HepG2 (cell line): ENCODE data around the gene RCHY1. TPM values are rescaled to one million over a fixed set of nuclear protein-coding genes. Genes with fewer than 3 reads are reported as not detected.

ENCODE experiments used
- ATAC-seq: fragments of 200-7000 bp; cut with Tn5 transposase; 3 replicates; pipeline ENCODE4 v1.9.1; 2020; ENCODE audit warnings: mild to moderate bottlenecking, moderate library complexity
- BruUV-seq: library from RNA; stranded (reverse); fragments of 400-500 nt; replicated peaks from 2 replicates; lab custom pipeline; 2021; lab: Mats Ljungman, UMichigan
- CTCF ChIA-PET: fragments of 300-600 bp; formaldehyde crosslinking; extraction: SDS; loops from one replicate; lab custom pipeline; 2021; ENCODE audit warnings: low total read pairs, inconsistent platforms, low intra/inter-chr PET ratio; lab: Yijun Ruan, JAX
- POLR2A ChIA-PET: fragments of 350-600 bp; sonication (Branson Sonifier 250); formaldehyde crosslinking; loops from one replicate; lab custom pipeline; 2020; ENCODE audit warnings: antibody characterized with exemption, inconsistent platforms; lab: Yijun Ruan, JAX
- DNase-seq: peaks from one replicate; pipeline ENCODE4 v3.0.0-alpha.2; 2015; ENCODE audit warnings: low spot score
- FAIRE-seq: peaks from 3 replicates; lab custom pipeline; 2011; peaks lifted over from hg19 to GRCh38; lab: Jason Lieb, UNC
- H2AFZ ChIP-seq: one replicate; pipeline ENCODE4 v1.6.1; 2011; ENCODE audit warnings: low read length, inconsistent platforms
- H3K27ac ChIP-seq: fragments of 300-600 bp; 3 replicates; pipeline ENCODE4 v1.8.0; 2011; ENCODE audit warnings: mixed run types, mild to moderate bottlenecking, mixed read lengths, low read length, inconsistent platforms; ENCODE audit not compliant: insufficient read depth; ENCODE audit errors: extremely low read length
- H3K27me3 ChIP-seq, 2 experiments: fragments of 200-600 bp in 1 of 2; 2 replicates in 1 of 2; 3 replicates in 1 of 2; pipeline versions ENCODE4 v1.6.0 to v1.8.0; 2011; ENCODE audit warnings: low read length in 2 of 2, mild to moderate bottlenecking in 2 of 2, moderate library complexity in 2 of 2, inconsistent platforms in 1 of 2; ENCODE audit not compliant: insufficient read depth in 2 of 2, control insufficient read depth in 1 of 2
- H3K36me3 ChIP-seq, 2 experiments: fragments of 200-600 bp in 1 of 2; replicated peaks in 1 of 2; 2 replicates in 1 of 2; 3 replicates in 1 of 2; pipeline versions ENCODE4 v1.5.1 to v1.8.0; 2011; ENCODE audit warnings: low read length in 2 of 2, inconsistent platforms in 1 of 2; ENCODE audit not compliant: insufficient read depth in 2 of 2, control insufficient read depth in 1 of 2
- H3K4me1 ChIP-seq: 2 replicates; pipeline ENCODE4 v1.5.1; 2012; ENCODE audit warnings: low read length, inconsistent platforms; ENCODE audit not compliant: insufficient read depth
- H3K4me2 ChIP-seq: 2 replicates; pipeline ENCODE4 v1.6.0; 2011; ENCODE audit warnings: low read depth, low read length, inconsistent platforms
- H3K4me3 ChIP-seq, 3 experiments: fragments of 200-600 bp in 1 of 3; sonication (generic), shearing (Covaris generic) in 1 of 3; replicated peaks in 1 of 3; 2 replicates each; pipeline ENCODE4 v1.5.1; 2011 to 2016; ENCODE audit warnings: low read length in 3 of 3, inconsistent platforms in 2 of 3, low read depth in 2 of 3, mild to moderate bottlenecking in 2 of 3, control low read depth in 1 of 3, mixed read lengths in 1 of 3; ENCODE audit not compliant: insufficient read depth in 1 of 3
- H3K79me2 ChIP-seq: one replicate; pipeline ENCODE4 v1.6.1; 2011; ENCODE audit warnings: low read length, inconsistent platforms; ENCODE audit not compliant: insufficient read depth
- H3K9ac ChIP-seq: 2 replicates; pipeline ENCODE4 v1.6.0; 2011; ENCODE audit warnings: mild to moderate bottlenecking, low read depth, low read length, inconsistent platforms; ENCODE audit not compliant: insufficient read depth
- H3K9me3 ChIP-seq: 2 replicates; pipeline ENCODE4 v1.5.1; 2012; ENCODE audit warnings: mild to moderate bottlenecking, low read length
- H4K20me1 ChIP-seq: 2 replicates; pipeline ENCODE4 v1.6.0; 2011; ENCODE audit warnings: inconsistent platforms, mild to moderate bottlenecking, low read length, moderate library complexity; ENCODE audit not compliant: insufficient read depth
- AGO1 ChIP-seq: fragments of 200-400 bp; formaldehyde crosslinking; IDR thresholded peaks from 2 replicates; pipeline ENCODE4 v1.6.1; 2017; ENCODE audit warnings: mild to moderate bottlenecking, low read depth, low read length, moderate library complexity; ENCODE audit not compliant: poor library complexity, severe bottlenecking
- ARNT2 ChIP-seq: sonication (generic); formaldehyde crosslinking; IDR thresholded peaks from 2 replicates; pipeline ENCODE4 v1.8.0; 2022; ENCODE audit warnings: mild to moderate bottlenecking, low read depth, missing genetic modification reagents, moderate library complexity
- ATAD3A ChIP-seq: sonication (generic); formaldehyde crosslinking; IDR thresholded peaks from 2 replicates; pipeline ENCODE4 v1.4.0; 2020; ENCODE audit warnings: missing genetic modification reagents
- CBX5 ChIP-seq: sonication (generic); formaldehyde crosslinking; IDR thresholded peaks from 2 replicates; pipeline ENCODE4 v1.4.0; 2020; ENCODE audit warnings: missing genetic modification reagents, borderline replicate concordance
- GPN1 ChIP-seq: sonication (generic); formaldehyde crosslinking; IDR thresholded peaks from 2 replicates; pipeline ENCODE4 v1.5.1; 2020; ENCODE audit warnings: missing genetic modification reagents, borderline replicate concordance
- HOXA3 ChIP-seq: sonication (generic); formaldehyde crosslinking; IDR thresholded peaks from 2 replicates; pipeline ENCODE4 v1.5.0; 2020; ENCODE audit warnings: missing genetic modification reagents
- SALL1 ChIP-seq: sonication (generic); formaldehyde crosslinking; IDR thresholded peaks from 2 replicates; pipeline ENCODE4 v1.8.0; 2022; ENCODE audit warnings: mild to moderate bottlenecking, missing genetic modification reagents
- SP4 ChIP-seq: sonication (generic); formaldehyde crosslinking; IDR thresholded peaks from 2 replicates; pipeline ENCODE4 v1.8.1; 2023; ENCODE audit warnings: mild to moderate bottlenecking, missing genetic modification reagents
- TFDP1 ChIP-seq: IDR thresholded peaks from 2 replicates; pipeline ENCODE4 v1.6.1; 2016; ENCODE audit warnings: missing compliant biosample characterization, missing genetic modification reagents, borderline replicate concordance
- ZNF362 ChIP-seq: sonication (generic); formaldehyde crosslinking; IDR thresholded peaks from 2 replicates; pipeline ENCODE4 v1.4.0; 2020; ENCODE audit warnings: missing genetic modification reagents, mild to moderate bottlenecking, borderline replicate concordance
- WGBS: methylation state at CpG from one replicate; pipeline ENCODE4 v1.1.6; 2017; ENCODE audit warnings: low lambda C conversion rate; 5-methylcytosine and 5-hydroxymethylcytosine counted together
- in situ Hi-C: cut with HindIII; loops from 2 replicates; pipeline ENCODE4 v1.10.0; 2017; ENCODE audit warnings: low pct_unique_long_range_greater_than_20kb; ENCODE audit not compliant: extremely low pct_ligation_motif_present
- intact Hi-C: fragments of 100-400 bp; cut with micrococcal nuclease; formaldehyde crosslinking; loops from one replicate; pipeline ENCODE4 v1.10.0; 2022; ENCODE audit not compliant: unreplicated experiment
- polyA plus RNA-seq, 8 experiments: library from polyadenylated mRNA; depleted of rRNA in 3 of 8; stranded (reverse) in 7 of 8; unstranded in 1 of 8; fragments of >200 nt; fragmentation: Illumina TruSeq in 4 of 8; extraction: Trizol in 4 of 8; gene quantifications; 2 replicates each; pipeline versions ENCODE4 v1.2.1 to v1.2.3, GENCODE V29; 2011 to 2016; ENCODE audit warnings: low read depth in 4 of 8, missing spikeins in 1 of 8, mixed read lengths in 1 of 8; ENCODE audit not compliant: insufficient read depth in 1 of 8
- total RNA-seq, 5 experiments: library from RNA; depleted of rRNA; stranded (reverse); fragments of >200 nt; fragmentation: Illumina TruSeq; extraction: Trizol; gene quantifications; 2 replicates each; pipeline ENCODE4 v1.2.3, GENCODE V29; 2016; ENCODE audit warnings: low read depth in 1 of 5
- TF ChIP-seq, protein P1 (sequence below): IDR thresholded peaks from 2 replicates; pipeline ENCODE4 v1.6.1; 2016
- TF ChIP-seq, protein P2 (sequence below): sonication (generic); formaldehyde crosslinking; IDR thresholded peaks from 2 replicates; pipeline ENCODE4 v1.4.0; 2020; ENCODE audit warnings: missing genetic modification reagents

Gene RCHY1
- total and polyA plus RNA-seq, 2 of the 13 experiments (the other 11 are each of a cell fraction or from before 2014, with no cell fraction given) = 19.9 to 30.5 TPM

DNA sequence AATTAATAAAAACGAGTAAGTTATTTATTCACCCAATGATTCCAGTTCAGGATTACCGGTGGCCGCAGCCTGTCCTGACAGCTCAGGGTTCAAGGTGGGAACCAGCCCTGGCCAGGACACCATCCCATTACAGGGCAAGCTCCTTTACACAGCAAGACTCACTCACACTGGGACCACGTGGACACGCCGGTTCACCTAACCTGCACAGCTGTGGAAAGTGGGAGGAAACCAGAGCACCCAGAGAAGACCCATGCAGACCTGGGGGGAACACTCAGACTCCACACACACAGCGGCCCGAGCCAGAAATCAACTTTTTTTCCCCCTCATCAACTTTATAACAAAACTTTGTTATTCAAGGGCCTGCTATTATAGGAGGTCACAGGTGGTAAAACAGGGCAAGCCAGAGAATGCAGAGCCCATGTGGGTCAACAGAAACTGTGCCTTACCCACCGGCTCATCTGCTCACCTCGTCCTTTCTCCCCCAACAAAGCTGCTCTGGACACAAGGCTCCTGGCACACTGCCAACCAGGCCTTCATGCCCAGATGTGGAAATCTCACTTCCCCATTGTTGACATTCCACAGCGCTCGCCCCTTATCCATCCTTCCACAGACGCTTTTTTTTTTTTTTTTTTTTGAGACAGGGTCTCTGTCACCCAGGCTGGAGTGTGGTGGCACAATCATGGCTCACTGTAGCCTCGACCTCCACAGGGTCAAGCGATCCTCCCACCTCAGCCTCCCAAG is 33.6 kb upstream of the RCHY1 start (continued):
- TF ChIP-seq AGO1 = no peak
- no peak for TF ChIP-seq HOXA3 (CRISPR knock-in tag)
- no peak for TF ChIP-seq TFDP1 (CRISPR knock-in tag)
- TF ChIP-seq SP4 = no peak
- TF ChIP-seq, protein P1, sequence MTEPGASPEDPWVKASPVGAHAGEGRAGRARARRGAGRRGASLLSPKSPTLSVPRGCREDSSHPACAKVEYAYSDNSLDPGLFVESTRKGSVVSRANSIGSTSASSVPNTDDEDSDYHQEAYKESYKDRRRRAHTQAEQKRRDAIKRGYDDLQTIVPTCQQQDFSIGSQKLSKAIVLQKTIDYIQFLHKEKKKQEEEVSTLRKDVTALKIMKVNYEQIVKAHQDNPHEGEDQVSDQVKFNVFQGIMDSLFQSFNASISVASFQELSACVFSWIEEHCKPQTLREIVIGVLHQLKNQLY = no peak
- peak; percentile 57; the same call in 1 of the 2 replicates for TF ChIP-seq ZNF362
- TF ChIP-seq SALL1 (CRISPR knock-in tag) = no peak; the same call in 1 of the 2 replicates
- no peak for TF ChIP-seq ATAD3A (CRISPR knock-in tag)
- TF ChIP-seq CBX5 = no peak
- TF ChIP-seq, all 625 proteins: peak for 9

- no TSS peak for BruUV-seq
- no peak for ATAC-seq
- Histone ChIP-seq H2AFZ (no peak overlapping the region), H3K4me3 (no peak overlapping the region), H3K36me3 (0 out of 5 replicates have a peak, but pooled peaks cover 1 to 4% of the 10 kb centered on the region in 2 experiments), H3K27ac (no peak overlapping the region), H3K4me2 (no peak overlapping the region), H4K20me1 (no peaks in the 10 kb centered on the region), H3K9me3 (no peaks in the 10 kb centered on the region), H3K27me3 (no peaks in the 10 kb centered on the region), H3K4me1 (peaks cover 6% of the 10 kb centered on the region; the same call in 1 of the 2 replicates), H3K79me2 (no peaks in the 10 kb centered on the region), H3K9ac (no peak overlapping the region)
- CTCF ChIA-PET = no interaction called here
- WGBS = 70% methylated on average over 2 of the region's 5 CpGs
- POLR2A ChIA-PET = no interaction called here
- TF ChIP-seq GPN1 (no peak), ARNT2 (CRISPR knock-in tag) (no peak)
- TF ChIP-seq, protein P2, sequence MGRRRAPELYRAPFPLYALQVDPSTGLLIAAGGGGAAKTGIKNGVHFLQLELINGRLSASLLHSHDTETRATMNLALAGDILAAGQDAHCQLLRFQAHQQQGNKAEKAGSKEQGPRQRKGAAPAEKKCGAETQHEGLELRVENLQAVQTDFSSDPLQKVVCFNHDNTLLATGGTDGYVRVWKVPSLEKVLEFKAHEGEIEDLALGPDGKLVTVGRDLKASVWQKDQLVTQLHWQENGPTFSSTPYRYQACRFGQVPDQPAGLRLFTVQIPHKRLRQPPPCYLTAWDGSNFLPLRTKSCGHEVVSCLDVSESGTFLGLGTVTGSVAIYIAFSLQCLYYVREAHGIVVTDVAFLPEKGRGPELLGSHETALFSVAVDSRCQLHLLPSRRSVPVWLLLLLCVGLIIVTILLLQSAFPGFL (CRISPR knock-in tag) = no peak
- FAIRE-seq = no peak
- intact Hi-C loops (no loop called here), in situ Hi-C loops (no loop called here)
- DNase-seq = no peak
Measured at GRCh38 chr4:75545526-75545925, 31.3 kb upstream of the RCHY1 start.
